ENCODE results near the gene KIAA0040.

KIAA0040 gene

GRCh38 chr1:175171036-175171913 is 21.3 kb downstream of the KIAA0040 start:
- DNase-seq = no peak

GRCh38 chr1:175169286-175170018 is 23.1 kb downstream of the KIAA0040 start:
- no peak for DNase-seq

GRCh38 chr1:175168782-175169181 is 23.8 kb downstream of the KIAA0040 start:
- DNase-seq = no peak

- DNase-seq = no peak
These were observed 24.7 kb downstream of the KIAA0040 start for GRCh38 chr1:175167861-175168260.

GRCh38 chr1:175166746-175167145 is 25.8 kb downstream of the KIAA0040 start:
- DNase-seq = no peak

- DNase-seq = no peak
These were observed 27.8 kb downstream of the KIAA0040 start for GRCh38 chr1:175164751-175165150.

GRCh38 chr1:175163702-175164101 is 28.9 kb downstream of the KIAA0040 start:
- no peak for DNase-seq

GRCh38 chr1:175162955-175163354 is 29.6 kb downstream of the KIAA0040 start:
- DNase-seq = no peak

- DNase-seq = no peak
These were observed 34.4 kb downstream of the KIAA0040 start for GRCh38 chr1:175158170-175158591.

GRCh38 chr1:175157200-175157599 is 35.4 kb downstream of the KIAA0040 start:
- no peak for DNase-seq

GRCh38 chr1:175155936-175156335 is 36.6 kb downstream of the KIAA0040 start:
- no peak for DNase-seq

- DNase-seq = no peak
These were observed 37.1 kb downstream of the KIAA0040 start for GRCh38 chr1:175155473-175155856.

GRCh38 chr1:175154629-175155472 is 37.7 kb downstream of the KIAA0040 start:
- peak; percentile 50 for DNase-seq

GRCh38 chr1:175152006-175152652 is 40.4 kb downstream of the KIAA0040 start:
- peak; percentile 48 for DNase-seq

- DNase-seq = no peak
These were observed 41.8 kb downstream of the KIAA0040 start for GRCh38 chr1:175150596-175151319.

- no peak for DNase-seq
These were observed 44.5 kb downstream of the KIAA0040 start for GRCh38 chr1:175148068-175148467.

- DNase-seq = no peak
These were observed 45.0 kb downstream of the KIAA0040 start for GRCh38 chr1:175147569-175147968.

GRCh38 chr1:175146529-175147213 is 45.9 kb downstream of the KIAA0040 start:
- peak; percentile 58 for DNase-seq

- no peak for DNase-seq
These were observed 46.6 kb downstream of the KIAA0040 start for GRCh38 chr1:175145899-175146528.

GRCh38 chr1:175138579-175138978 is 54.0 kb downstream of the KIAA0040 start:
- no peak for DNase-seq
